ENCODE measurements around the gene NDUFB1. TPM values are rescaled to one million over a fixed set of nuclear protein-coding genes. Genes with fewer than 3 reads are reported as not detected.
A peak's percentile ranks its signal among the peaks of the same experiment; 100 is the strongest.

NDUFB1 gene
- total and polyA plus RNA-seq, 8 donors: 103 to 141 (median 135) TPM

- Histone ChIP-seq H3K27me3 (no peaks in the 10 kb centered on the region), H3K36me3 (peaks cover 0 to 98% of the 10 kb centered on the region in 2 donors), H3K27ac (no peak overlapping the region), H3K4me3 (no peak overlapping the region), H3K9me3 (no peaks in the 10 kb centered on the region), H3K4me1 (no peaks in the 10 kb centered on the region)
- no peak for TF ChIP-seq CTCF (IDR thresholded peaks at IDR 0.05)
- intact Hi-C loops (cut with DNase I): no loop called here
- no peak for DNase-seq
- ATAC-seq: no peak
These were observed 21.8 kb upstream of the NDUFB1 start for GRCh38 chr14:92143309-92143708.

GRCh38 chr14:92135269-92135668 lies 13.8 kb upstream of the NDUFB1 start:
- no peaks in the 10 kb centered on the region for H3K9me3 ChIP-seq
- H3K4me1 ChIP-seq: peaks cover 0 to 4% of the 10 kb centered on the region in 2 donors
- no peak for ATAC-seq
- no peak overlapping the region for H3K27ac ChIP-seq
- peaks cover 0 to 100% of the 10 kb centered on the region in 2 donors for H3K36me3 ChIP-seq
- peak in 1 of 4 donors; percentile 53 for DNase-seq
- peak in 1 of 2 donors; percentile 36 for TF ChIP-seq CTCF (IDR thresholded peaks at IDR 0.05)
- H3K4me3 ChIP-seq: no peak overlapping the region
- intact Hi-C loops (cut with DNase I): loop anchor here in 1 of 2 donors (5.0 to 10.0 kb wide), 2 partner anchors 322 to 550 kb away; no protein-coding TSS in a partner anchor
- no peaks in the 10 kb centered on the region for H3K27me3 ChIP-seq

GRCh38 chr14:92134456-92134855 lies 12.9 kb upstream of the NDUFB1 start:
- DNase-seq (peak in 1 of 4 donors; percentile 25), ATAC-seq (no peak)
- no peak overlapping the region for H3K27ac ChIP-seq
- intact Hi-C loops (cut with DNase I): loop anchor here in 1 of 2 donors (10.0 kb wide), 1 partner anchor 550 kb away; no protein-coding TSS in a partner anchor
- no peaks in the 10 kb centered on the region for H3K27me3 ChIP-seq
- no peak overlapping the region for H3K4me3 ChIP-seq
- TF ChIP-seq CTCF (IDR thresholded peaks at IDR 0.05): no peak
- H3K9me3 ChIP-seq: no peaks in the 10 kb centered on the region
- peaks cover 0 to 4% of the 10 kb centered on the region in 2 donors for H3K4me1 ChIP-seq
- H3K36me3 ChIP-seq: peaks cover 0 to 99% of the 10 kb centered on the region in 2 donors

- no peak for TF ChIP-seq CTCF (IDR thresholded peaks at IDR 0.05)
- no peak for DNase-seq
- H3K27me3 ChIP-seq: no peaks in the 10 kb centered on the region
- H3K4me3 ChIP-seq: peak overlapping the region; percentile 79 to 89
- intact Hi-C loops (cut with DNase I): no loop called here
- peaks cover 0 to 33% of the 10 kb centered on the region in 2 donors for H3K36me3 ChIP-seq
- peak overlapping the region; percentile 93 to 97 for H3K27ac ChIP-seq
- ATAC-seq: no peak
- H3K4me1 ChIP-seq: peaks cover 14 to 51% of the 10 kb centered on the region in 2 donors
- no peaks in the 10 kb centered on the region for H3K9me3 ChIP-seq
These were observed 1.3 kb upstream of the NDUFB1 start for GRCh38 chr14:92122761-92123160.

GRCh38 chr14:92122351-92122677 lies 808 bp upstream of the NDUFB1 start:
- peak overlapping the region; percentile 79 to 89 for H3K4me3 ChIP-seq
- peak overlapping the region; percentile 93 to 97 for H3K27ac ChIP-seq
- H3K27me3 ChIP-seq: no peaks in the 10 kb centered on the region
- DNase-seq: peak in 2 of 4 donors; percentile 39
- peak; percentile 47 for ATAC-seq
- H3K36me3 ChIP-seq: peaks cover 0 to 36% of the 10 kb centered on the region in 2 donors
- intact Hi-C loops (cut with DNase I): no loop called here
- no peaks in the 10 kb centered on the region for H3K9me3 ChIP-seq
- no peak for TF ChIP-seq CTCF (IDR thresholded peaks at IDR 0.05)
- H3K4me1 ChIP-seq: peaks cover 14 to 49% of the 10 kb centered on the region in 2 donors
